Astrocyte of the cerebellum (primary cell): Measurements from ENCODE around the gene SNX9.

Experiments used
- DNase-seq: peaks from one replicate; pipeline ENCODE4 v3.0.0-alpha.2; 2011; ENCODE audit warnings: low read depth
- H3K4me3 ChIP-seq: 2 replicates; pipeline ENCODE4 v1.5.1; 2011; ENCODE audit warnings: mild to moderate bottlenecking, low read depth, low read length, moderate library complexity
- CTCF ChIP-seq: IDR thresholded peaks from 2 replicates; pipeline ENCODE4 v1.5.1; 2012; ENCODE audit warnings: low read length, low read depth, moderate library complexity, mild to moderate bottlenecking; ENCODE audit errors: missing control alignments
- in situ Hi-C: cut with HindIII; loops from 2 replicates; pipeline ENCODE4 v1.10.0; 2017; ENCODE audit warnings: low sequenced_read_pairs

The SNX9 gene

GRCh38 chr6:157954150-157955117 is 131.4 kb downstream of the SNX9 start:
- DNase-seq: no peak
- no peak for TF ChIP-seq CTCF
- no peak overlapping the region for H3K4me3 ChIP-seq
- in situ Hi-C loops: no loop called here

GRCh38 chr6:157955675-157956074 is 132.6 kb downstream of the SNX9 start:
- in situ Hi-C loops: no loop called here
- TF ChIP-seq CTCF: no peak
- DNase-seq: no peak
- no peak overlapping the region for H3K4me3 ChIP-seq

- in situ Hi-C loops: no loop called here
- DNase-seq: no peak
- TF ChIP-seq CTCF: no peak
- no peak overlapping the region for H3K4me3 ChIP-seq
Measured at GRCh38 chr6:157956171-157956730, 133.2 kb downstream of the SNX9 start.

GRCh38 chr6:157959451-157960227 is 136.6 kb downstream of the SNX9 start:
- H3K4me3 ChIP-seq: no peak overlapping the region
- no peak for TF ChIP-seq CTCF
- DNase-seq: no peak
- in situ Hi-C loops: no loop called here

GRCh38 chr6:157961153-157961831 is 138.2 kb downstream of the SNX9 start:
- no peak overlapping the region for H3K4me3 ChIP-seq
- no peak for DNase-seq
- no peak for TF ChIP-seq CTCF
- in situ Hi-C loops: no loop called here
